Fibroblast of skin of right quadriceps (primary cell): ENCODE measurements around the gene KRTAP10-1.

Experiments used
- DNase-seq: peaks from one replicate; pipeline ENCODE4 v3.0.0-alpha.2; 2013

The KRTAP10-1 gene

GRCh38 chr21:44500111-44500510 lies 39.9 kb downstream of the KRTAP10-1 start:
- no peak for DNase-seq

- DNase-seq = no peak
Measured at GRCh38 chr21:44499631-44500030, 40.4 kb downstream of the KRTAP10-1 start.

GRCh38 chr21:44499211-44499560 lies 40.8 kb downstream of the KRTAP10-1 start:
- no peak for DNase-seq

GRCh38 chr21:44498280-44499210 lies 41.5 kb downstream of the KRTAP10-1 start:
- DNase-seq = no peak

GRCh38 chr21:44497703-44498126 lies 42.3 kb downstream of the KRTAP10-1 start:
- no peak for DNase-seq

- no peak for DNase-seq
Measured at GRCh38 chr21:44496564-44497550, 43.1 kb downstream of the KRTAP10-1 start.

- DNase-seq = no peak
Measured at GRCh38 chr21:44495611-44496563, 44.1 kb downstream of the KRTAP10-1 start.

GRCh38 chr21:44494956-44495355 lies 45.0 kb downstream of the KRTAP10-1 start:
- DNase-seq = no peak

- DNase-seq = no peak
Measured at GRCh38 chr21:44494418-44494817, 45.6 kb downstream of the KRTAP10-1 start.

GRCh38 chr21:44492567-44493385 lies 47.2 kb downstream of the KRTAP10-1 start:
- DNase-seq = no peak

- no peak for DNase-seq
Measured at GRCh38 chr21:44490816-44491215, 49.2 kb downstream of the KRTAP10-1 start.

- no peak for DNase-seq
Measured at GRCh38 chr21:44490405-44490804, 49.6 kb downstream of the KRTAP10-1 start.

- no peak for DNase-seq
Measured at GRCh38 chr21:44489962-44490361, 50.0 kb downstream of the KRTAP10-1 start.
